ENCODE data around the gene TCERG1L.

TCERG1L gene

GRCh38 chr10:131074682-131075081 is 236.8 kb downstream of the TCERG1L start:
- TF ChIP-seq CTCF (IDR thresholded peaks at IDR 0.05) = no peak
- H3K4me3 ChIP-seq = no peak overlapping the region
- no peak for DNase-seq (ENCODE audit: low spot score)
- no peak overlapping the region for H3K27ac ChIP-seq

GRCh38 chr10:131073469-131074035 is 238.0 kb downstream of the TCERG1L start:
- Histone ChIP-seq H3K4me3 (no peak overlapping the region), H3K27ac (no peak overlapping the region)
- DNase-seq (ENCODE audit: low spot score) = peak; percentile 54
- TF ChIP-seq CTCF (IDR thresholded peaks at IDR 0.05) = no peak

GRCh38 chr10:131072651-131073468 is 238.7 kb downstream of the TCERG1L start:
- TF ChIP-seq CTCF (IDR thresholded peaks at IDR 0.05) = no peak
- peak; percentile 52 for DNase-seq (ENCODE audit: low spot score)
- H3K27ac ChIP-seq = no peak overlapping the region
- H3K4me3 ChIP-seq = no peak overlapping the region

GRCh38 chr10:131071721-131072120 is 239.8 kb downstream of the TCERG1L start:
- no peak for DNase-seq (ENCODE audit: low spot score)

GRCh38 chr10:131070856-131071255 is 240.7 kb downstream of the TCERG1L start:
- H3K4me3 ChIP-seq = no peak overlapping the region
- no peak for TF ChIP-seq CTCF (IDR thresholded peaks at IDR 0.05)
- DNase-seq (ENCODE audit: low spot score) = no peak
- H3K27ac ChIP-seq = no peak overlapping the region

More at GRCh38 chr10:131071721-131072120, 239.8 kb downstream of the TCERG1L start:
- Histone ChIP-seq H3K27ac (no peak overlapping the region), H3K4me3 (no peak overlapping the region)
- TF ChIP-seq CTCF (IDR thresholded peaks at IDR 0.05) = no peak

GRCh38 chr10:131068760-131069159 is 242.8 kb downstream of the TCERG1L start:
- TF ChIP-seq CTCF (IDR thresholded peaks at IDR 0.05) = no peak
- DNase-seq (ENCODE audit: low spot score) = no peak
- no peak overlapping the region for H3K4me3 ChIP-seq
- no peak overlapping the region for H3K27ac ChIP-seq

GRCh38 chr10:131068311-131068710 is 243.2 kb downstream of the TCERG1L start:
- DNase-seq (ENCODE audit: low spot score) = no peak
- TF ChIP-seq CTCF (IDR thresholded peaks at IDR 0.05) = no peak
- no peak overlapping the region for H3K27ac ChIP-seq
- H3K4me3 ChIP-seq = no peak overlapping the region

Data from coronary artery (tissue), 2 donors.